Endothelial cell of umbilical vein (primary cell): ENCODE measurements around the gene TMEM204. TPM values are rescaled to one million over a fixed set of nuclear protein-coding genes. Genes with fewer than 3 reads are reported as not detected.

Experiments used
- BruUV-seq: library from RNA; stranded (reverse); fragments of 400-500 nt; replicated peaks from 2 replicates; lab custom pipeline; 2021; lab: Mats Ljungman, UMichigan
- CTCF ChIA-PET: fragments of 300-600, 350-600 bp; sonication (Branson Sonifier 250); formaldehyde crosslinking; loops from one replicate; lab custom pipeline; 2021; ENCODE audit warnings: antibody characterized with exemption, inconsistent platforms; lab: Charles Lee
- POLR2A ChIA-PET: fragments of 300-600, 350-600 bp; sonication (Branson Sonifier 250); formaldehyde crosslinking; loops from one replicate; lab custom pipeline; 2021; ENCODE audit warnings: antibody characterized with exemption, inconsistent platforms; lab: Charles Lee
- DNase-seq: peaks from one replicate; pipeline ENCODE4 v3.0.0-alpha.2; 2011; ENCODE audit warnings: low read depth, low spot score
- FAIRE-seq: peaks from 2 replicates; lab custom pipeline; 2011; peaks lifted over from hg19 to GRCh38; lab: Jason Lieb, UNC
- H2AFZ ChIP-seq: 2 replicates; pipeline ENCODE4 v1.6.0; 2012; ENCODE audit warnings: low read depth, low read length, control low read depth, inconsistent platforms
- H3K27ac ChIP-seq: 2 replicates; pipeline ENCODE4 v1.5.1; 2011; ENCODE audit warnings: low read depth, mild to moderate bottlenecking, control low read depth, low read length, moderate library complexity; ENCODE audit not compliant: insufficient read depth
- H3K27me3 ChIP-seq, 2 experiments: 2 replicates each; pipeline versions ENCODE4 v1.6.0 to v1.6.1; 2011; ENCODE audit warnings: low read length in 2 of 2, mixed read lengths in 1 of 2; ENCODE audit not compliant: control insufficient read depth in 2 of 2, insufficient read depth in 2 of 2
- H3K36me3 ChIP-seq, 2 experiments: 2 replicates in 1 of 2; 3 replicates in 1 of 2; pipeline ENCODE4 v1.5.1; 2011; ENCODE audit warnings: low read length in 2 of 2, mild to moderate bottlenecking in 1 of 2, moderate library complexity in 1 of 2; ENCODE audit not compliant: control insufficient read depth in 2 of 2, insufficient read depth in 2 of 2; ENCODE audit errors: extremely low read depth in 1 of 2
- H3K4me1 ChIP-seq: 3 replicates; pipeline ENCODE4 v1.5.1; 2011; ENCODE audit warnings: mild to moderate bottlenecking, low read length; ENCODE audit not compliant: control insufficient read depth, insufficient read depth; ENCODE audit errors: extremely low read depth
- H3K4me2 ChIP-seq: 2 replicates; pipeline ENCODE4 v1.6.1; 2011; ENCODE audit warnings: low read length, control low read depth, mixed read lengths; ENCODE audit not compliant: insufficient read depth
- H3K4me3 ChIP-seq, 3 experiments: fragments of 200-600 bp in 1 of 3; sonication (generic), shearing (Covaris generic) in 1 of 3; replicated peaks in 1 of 3; 2 replicates each; pipeline ENCODE4 v1.5.1; 2011 to 2016; ENCODE audit warnings: control low read depth in 3 of 3, low read length in 3 of 3, mild to moderate bottlenecking in 2 of 3, inconsistent platforms in 1 of 3, low read depth in 1 of 3, moderate library complexity in 1 of 3; ENCODE audit not compliant: insufficient read depth in 1 of 3
- H3K79me2 ChIP-seq: 2 replicates; pipeline ENCODE4 v1.6.0; 2012; ENCODE audit warnings: low read length, inconsistent platforms; ENCODE audit not compliant: control insufficient read depth, insufficient read depth
- H3K9ac ChIP-seq: replicated peaks from 2 replicates; pipeline ENCODE3; 2011; ENCODE audit warnings: low read length, control low read depth; ENCODE audit not compliant: insufficient read depth; ENCODE audit errors: extremely low read depth
- H3K9me1 ChIP-seq: replicated peaks from 3 replicates; pipeline ENCODE4 v1.6.0; 2011; ENCODE audit warnings: mild to moderate bottlenecking, low read length; ENCODE audit not compliant: control insufficient read depth, insufficient read depth; ENCODE audit errors: extremely low read depth
- H3K9me3 ChIP-seq: replicated peaks from 2 replicates; pipeline ENCODE4 v1.5.1; 2012; ENCODE audit warnings: low read length, inconsistent platforms; ENCODE audit not compliant: control insufficient read depth, insufficient read depth
- H4K20me1 ChIP-seq: replicated peaks from 2 replicates; pipeline ENCODE3; 2011; ENCODE audit warnings: mild to moderate bottlenecking, low read length; ENCODE audit not compliant: control insufficient read depth, insufficient read depth; ENCODE audit errors: extremely low read depth
- CTCF ChIP-seq, 2 donors: IDR thresholded peaks; 1 replicate in 1 of 2; 2 replicates in 1 of 2; pipeline ENCODE4 v1.5.1; 2011; ENCODE audit warnings: low read length in 2 of 2, mild to moderate bottlenecking in 2 of 2, moderate library complexity in 2 of 2, control low read depth in 1 of 2, inconsistent platforms in 1 of 2, low read depth in 1 of 2; ENCODE audit not compliant: insufficient read depth in 1 of 2; ENCODE audit errors: extremely low read depth in 1 of 2
- EZH2 ChIP-seq: IDR thresholded peaks from 2 replicates; pipeline ENCODE4 v1.6.1; 2012; ENCODE audit warnings: borderline replicate concordance, low read depth, mild to moderate bottlenecking, moderate library complexity, low read length, inconsistent platforms; ENCODE audit not compliant: severe bottlenecking
- GATA2 ChIP-seq: IDR thresholded peaks from 2 replicates; pipeline ENCODE4 v1.7.0; 2011; ENCODE audit warnings: low read depth, mild to moderate bottlenecking, moderate library complexity, mixed read lengths, low read length; ENCODE audit not compliant: insufficient read length, insufficient read depth
- JUN ChIP-seq: IDR thresholded peaks from 2 replicates; pipeline ENCODE4 v1.6.1; 2011; ENCODE audit warnings: borderline replicate concordance, low read depth; ENCODE audit not compliant: insufficient read length, insufficient read depth
- MYC ChIP-seq: IDR thresholded peaks from one replicate; pipeline ENCODE4 v1.6.1; 2011; ENCODE audit warnings: mild to moderate bottlenecking, low read depth, low read length
- POLR2AphosphoS5 ChIP-seq: IDR thresholded peaks from 2 replicates; pipeline ENCODE4 v1.6.1; 2012; ENCODE audit warnings: low read depth, mild to moderate bottlenecking, control low read depth, low read length, moderate library complexity; ENCODE audit not compliant: insufficient read depth
- dilution Hi-C: fragments of 300-500 bp; cut with MboI; formaldehyde crosslinking; loops from one replicate; pipeline ENCODE4 v1.15.0; 2019; ENCODE audit warnings: low sequenced_read_pairs; ENCODE audit not compliant: extremely low pct_ligation_motif_present
- intact Hi-C: fragments of 100-400 bp; cut with micrococcal nuclease; formaldehyde crosslinking; loops from one replicate; pipeline ENCODE4 v1.10.0; 2022
- polyA plus RNA-seq, 4 experiments: library from polyadenylated mRNA; depleted of rRNA in 3 of 4; stranded (reverse) in 3 of 4; unstranded in 1 of 4; fragments of >200 nt; gene quantifications; 2 replicates each; pipeline versions ENCODE4 v1.2.1 to v1.2.3, GENCODE V29; 2011 to 2012; ENCODE audit warnings: missing spikeins in 1 of 4
- total RNA-seq: library from RNA; stranded (reverse); gene quantifications from 2 replicates; pipeline ENCODE4 v1.2.3, GENCODE V29; 2021

Gene TMEM204
- total and polyA plus RNA-seq, 2 donors (not counting 3 experiments of a cell fraction or from before 2014, with no cell fraction given) = 32.5 to 50.7 TPM

GRCh38 chr16:1561266-1561665 lies 27.8 kb downstream of the TMEM204 start:
- Histone ChIP-seq H4K20me1 (no peaks in the 10 kb centered on the region), H3K4me3 (no peak overlapping the region), H3K4me2 (no peak overlapping the region), H3K4me1 (no peaks in the 10 kb centered on the region), H2AFZ (no peak overlapping the region), H3K9ac (no peak overlapping the region), H3K27me3 (no peaks in the 10 kb centered on the region), H3K27ac (no peak overlapping the region), H3K79me2 (no peaks in the 10 kb centered on the region), H3K36me3 (peaks cover 0 to 18% of the 10 kb centered on the region in 2 experiments), H3K9me3 (no peaks in the 10 kb centered on the region), H3K9me1 (no peaks in the 10 kb centered on the region)
- ChIA-PET POLR2A (no interaction called here), CTCF (interaction anchor here (1.1 kb wide), 1 partner anchor 67 kb away, joined by 6 read pairs; no protein-coding TSS in a partner anchor)
- TF ChIP-seq MYC (no peak), CTCF (IDR thresholded peaks at IDR 0.05; ENCODE audit: extremely low read depth in 1 of 2, insufficient read depth in 1 of 2, low read depth in 1 of 2, low read length in 2 of 2) (no peak), EZH2 (no peak), POLR2AphosphoS5 (no peak), GATA2 (no peak), JUN (no peak)
- no peak for FAIRE-seq
- no TSS peak for BruUV-seq
- intact Hi-C loops (no loop called here), dilution Hi-C loops (no loop called here)
- no peak for DNase-seq
